Esophagus muscularis mucosa (tissue), 4 donors: Measurements from ENCODE around the gene LRRC10. TPM values are rescaled to one million over a fixed set of nuclear protein-coding genes. Genes with fewer than 3 reads are reported as not detected.

ENCODE experiments used
- DNase-seq: peaks from one replicate; pipeline ENCODE4 v3.0.0-alpha.2; 2017; ENCODE audit errors: extremely low spot score
- H3K27ac ChIP-seq, 4 donors: fragments of 200-600 bp; sonication (generic); replicated peaks in 1 of 4; 1 replicate in 3 of 4; 2 replicates in 1 of 4; pipeline ENCODE4 v1.5.1; 2016 to 2019; ENCODE audit warnings: mild to moderate bottlenecking in 1 of 4
- H3K27me3 ChIP-seq, 4 donors: fragments of 200-600 bp; sonication (generic); one replicate each; pipeline versions ENCODE4 v1.5.1 to v1.6.0; 2016 to 2019
- H3K36me3 ChIP-seq, 4 donors: fragments of 200-600 bp; sonication (generic); one replicate each; pipeline ENCODE4 v1.5.1; 2016 to 2019
- H3K4me1 ChIP-seq, 4 donors: fragments of 200-600 bp; sonication (generic); one replicate each; pipeline ENCODE4 v1.5.1; 2016 to 2019
- H3K4me3 ChIP-seq, 4 donors: fragments of 200-600 bp; sonication (generic); 1 replicate in 2 of 4; 2 replicates in 2 of 4; pipeline ENCODE4 v1.5.1; 2016 to 2019; ENCODE audit warnings: mild to moderate bottlenecking in 4 of 4, moderate library complexity in 1 of 4
- H3K9me3 ChIP-seq, 4 donors: fragments of 200-600 bp; sonication (generic); 1 replicate in 3 of 4; 2 replicates in 1 of 4; pipeline ENCODE4 v1.5.1; 2016 to 2019
- CTCF ChIP-seq, 3 experiments: fragments of 200-600 bp in 2 of 3; fragments of 450-650 bp in 1 of 3; sonication (generic) in 2 of 3; IDR thresholded peaks; one replicate each; pipeline ENCODE4 v1.5.1; 2017 to 2019; ENCODE audit warnings: antibody characterized with exemption in 3 of 3, mild to moderate bottlenecking in 2 of 3, moderate library complexity in 1 of 3
- EP300 ChIP-seq: sonication (generic); formaldehyde crosslinking; IDR thresholded peaks from one replicate; pipeline ENCODE4 v1.6.1; 2017; ENCODE audit warnings: antibody characterized with exemption
- POLR2A ChIP-seq: fragments of 450-650 bp; IDR thresholded peaks from one replicate; pipeline ENCODE4 v1.6.1; 2017; ENCODE audit warnings: antibody characterized with exemption, moderate library complexity, mild to moderate bottlenecking, low read depth
- POLR2AphosphoS5 ChIP-seq, 2 donors: sonication (generic); formaldehyde crosslinking; IDR thresholded peaks; one replicate each; pipeline ENCODE4 v1.6.1; 2017; ENCODE audit warnings: antibody characterized with exemption in 2 of 2
- WGBS: methylation state at CpG from one replicate; pipeline ENCODE4 v1.1.5; 2018; 5-methylcytosine and 5-hydroxymethylcytosine counted together
- intact Hi-C: fragments of 100-400 bp; cut with DNase I; formaldehyde crosslinking; loops from one replicate; pipeline ENCODE4 v1.15.1; 2023
- small RNA-seq, 3 donors: library from RNA; depleted of rRNA; stranded (forward); fragments of <200 nt; gene quantifications; one replicate each; pipeline ENCODE3, GENCODE V24; 2016
- total RNA-seq, 4 donors: library from RNA; depleted of rRNA; stranded (reverse); fragments of >200 nt; gene quantifications; one replicate each; pipeline versions ENCODE4 v1.1.0 to v1.2.1, GENCODE V29; 2016

LRRC10 gene
- total RNA-seq, 4 donors from 2014 or later, result not detected

DNA sequence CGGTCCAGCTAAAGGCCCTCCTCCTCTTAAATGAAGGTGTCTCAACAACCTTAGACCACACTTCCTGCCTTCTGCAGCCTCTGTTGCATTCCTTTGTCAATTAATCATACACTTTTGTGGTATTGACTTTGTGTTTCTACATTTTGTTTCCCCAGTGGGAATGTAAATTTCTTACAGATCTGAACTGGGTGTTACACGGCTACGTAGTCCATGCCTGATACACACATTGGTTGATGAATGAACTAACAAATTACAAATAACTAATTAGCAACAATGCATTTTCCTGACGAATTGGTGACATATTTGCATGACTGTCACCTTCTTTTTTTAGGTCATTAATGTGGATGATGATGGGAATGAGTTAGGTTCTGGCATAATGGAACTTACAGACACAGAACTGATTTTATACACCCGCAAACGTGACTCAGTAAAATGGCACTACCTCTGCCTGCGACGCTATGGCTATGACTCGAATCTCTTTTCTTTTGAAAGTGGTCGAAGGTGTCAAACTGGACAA is 40.6 kb downstream of the LRRC10 start:
- intact Hi-C loops, result loop anchor here (5.0 kb wide), 2 partner anchors 98 to 153 kb away; partner anchors contain the start of gene FRS2
- Histone ChIP-seq H3K36me3 (peaks cover 25 to 58% (median 40%) of the 10 kb centered on the region in 4 donors), H3K27ac (no peak overlapping the region), H3K4me3 (no peak overlapping the region), H3K9me3 (no peaks in the 10 kb centered on the region), H3K27me3 (no peaks in the 10 kb centered on the region), H3K4me1 (peaks cover 0 to 5% (median 0%) of the 10 kb centered on the region in 4 donors)
- 94% methylated on average over 10 of the region's 10 CpGs for WGBS
- TF ChIP-seq EP300 (no peak), CTCF (IDR thresholded peaks at IDR 0.05) (no peak), POLR2AphosphoS5 (IDR thresholded peaks at IDR 0.05) (no peak), POLR2A (no peak)
- no peak for DNase-seq

DNA sequence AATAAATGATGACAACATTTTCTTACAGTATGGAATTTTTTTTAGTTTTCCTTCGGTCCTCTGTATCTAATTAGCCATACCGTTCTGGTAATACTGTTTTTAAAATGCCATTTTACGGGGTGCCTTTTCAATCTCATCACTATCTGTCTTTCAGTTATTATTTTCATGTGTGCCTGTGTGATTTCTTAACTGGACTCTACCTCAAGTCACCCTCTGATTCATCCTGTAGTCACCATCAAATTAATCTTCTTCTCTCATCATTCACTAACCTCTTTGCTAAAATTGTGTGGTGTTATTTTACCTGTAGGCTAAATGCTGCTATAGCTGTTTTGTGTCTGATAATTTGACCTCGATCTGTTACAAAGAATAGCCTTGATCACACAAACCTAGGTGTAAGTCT is 41.5 kb downstream of the LRRC10 start:
- WGBS, result 73% methylated on average over 4 of the region's 4 CpGs
- H3K27ac ChIP-seq, result no peak overlapping the region
- peaks cover 19 to 49% (median 32%) of the 10 kb centered on the region in 4 donors for H3K36me3 ChIP-seq
- intact Hi-C loops, result loop anchor here (5.0 kb wide), 1 partner anchor 152 kb away; no protein-coding TSS in a partner anchor
- no peak for DNase-seq
- no peaks in the 10 kb centered on the region for H3K9me3 ChIP-seq
- H3K27me3 ChIP-seq, result no peaks in the 10 kb centered on the region
- peaks cover 0 to 5% (median 0%) of the 10 kb centered on the region in 4 donors for H3K4me1 ChIP-seq
- TF ChIP-seq POLR2A (no peak), CTCF (IDR thresholded peaks at IDR 0.05) (no peak), POLR2AphosphoS5 (IDR thresholded peaks at IDR 0.05) (no peak), EP300 (no peak)
- no peak overlapping the region for H3K4me3 ChIP-seq

- intact Hi-C loops, result loop anchor here (5.0 kb wide), 1 partner anchor 149 kb away; no protein-coding TSS in a partner anchor
These were observed 44.1 kb downstream of the LRRC10 start for GRCh38 chr12:69566603-69567002.

GRCh38 chr12:69563166-69563762 is 47.4 kb downstream of the LRRC10 start:
- 90% methylated on average over 2 of the region's 2 CpGs for WGBS
- H3K4me1 ChIP-seq, result peaks cover 0 to 13% (median 3%) of the 10 kb centered on the region in 4 donors
- no peaks in the 10 kb centered on the region for H3K9me3 ChIP-seq
- H3K36me3 ChIP-seq, result peaks cover 6 to 22% (median 13%) of the 10 kb centered on the region in 4 donors
- no peak for DNase-seq
- H3K27me3 ChIP-seq, result no peaks in the 10 kb centered on the region
- no peak overlapping the region for H3K4me3 ChIP-seq
- no peak for TF ChIP-seq CTCF (IDR thresholded peaks at IDR 0.05)
- no peak for TF ChIP-seq EP300
- TF ChIP-seq POLR2A, result no peak
- TF ChIP-seq POLR2AphosphoS5 (IDR thresholded peaks at IDR 0.05), result no peak
- intact Hi-C loops, result no loop called here
- no peak overlapping the region for H3K27ac ChIP-seq

More at GRCh38 chr12:69566603-69567002, 44.1 kb downstream of the LRRC10 start:
- H3K9me3 ChIP-seq, result no peaks in the 10 kb centered on the region
- H3K27ac ChIP-seq, result no peak overlapping the region
- peaks cover 10 to 38% (median 22%) of the 10 kb centered on the region in 4 donors for H3K36me3 ChIP-seq
- WGBS, result 86% methylated on average over 3 of the region's 3 CpGs
- no peak for DNase-seq
- no peak overlapping the region for H3K4me3 ChIP-seq
- H3K4me1 ChIP-seq, result peaks cover 0 to 5% (median 0%) of the 10 kb centered on the region in 4 donors
- TF ChIP-seq EP300 (no peak), POLR2AphosphoS5 (IDR thresholded peaks at IDR 0.05) (no peak), CTCF (IDR thresholded peaks at IDR 0.05) (no peak), POLR2A (no peak)
- no peaks in the 10 kb centered on the region for H3K27me3 ChIP-seq

Small RNA genes within 50 kb of the gene (small RNA-seq; reads per million reads assigned to genes)
- 6.5 to 20.3 (median 10.2) reads per million in 3 donors for gene MIR3913-1

Other genes starting within 250 kb of the LRRC10 start
- gene FRS2, start 140.5 kb downstream of the LRRC10 start, total RNA-seq, result 10 to 100 TPM; 36.5 to 60.3 (median 43.8) TPM
- 100 to 1,000 TPM in 3 of 4 donors, 10 to 100 TPM in 1; 86.4 to 137 (median 122) TPM for gene CCT2, start 25.4 kb downstream of the LRRC10 start, total RNA-seq
- under 1 TPM in 1 of 4 donors, not detected in 3; 0.13 TPM for gene BEST3, start 88.4 kb upstream of the LRRC10 start, total RNA-seq
- gene RAB3IP, start 128.0 kb upstream of the LRRC10 start, total RNA-seq, result 10 to 100 TPM in 2 of 4 donors, 1 to 10 TPM in 2; 8.2 to 18.5 (median 11.2) TPM
- not detected for gene MYRFL, start 214.3 kb upstream of the LRRC10 start, total RNA-seq